ENCODE measurements around the gene SKAP2.

DNA sequence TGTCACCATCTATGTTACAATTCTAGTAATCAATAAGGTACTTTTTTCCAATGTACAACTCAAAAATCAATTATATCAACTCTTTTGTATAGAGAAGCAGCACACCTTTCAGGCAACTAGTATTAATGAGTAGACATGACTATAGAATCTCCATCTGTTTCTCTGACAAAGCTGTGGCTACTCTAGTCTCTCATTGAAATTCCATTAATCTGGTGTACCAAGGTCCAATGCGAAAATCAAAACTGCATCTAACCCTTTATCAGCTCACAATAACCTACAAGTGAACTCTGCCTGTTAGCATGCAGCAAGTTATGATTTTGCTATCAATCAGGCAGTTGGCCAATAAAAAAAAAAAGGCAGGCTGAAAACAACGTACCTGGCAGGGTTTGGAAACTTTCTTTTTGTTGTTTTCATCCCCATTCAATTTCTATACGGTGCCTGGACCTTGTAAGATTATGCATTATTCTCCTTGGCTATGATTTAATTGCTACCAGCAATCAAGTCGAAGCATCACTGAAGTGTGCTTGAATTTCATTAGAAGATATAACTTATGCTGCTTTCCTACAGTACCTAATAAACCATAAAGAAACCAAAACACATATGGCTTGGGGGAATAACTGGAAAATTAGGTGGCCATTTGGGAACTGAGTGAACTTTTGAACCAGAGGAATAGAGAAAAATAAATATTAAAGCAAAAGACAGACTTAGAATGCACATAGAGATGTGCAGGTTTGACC, 23.2 kb downstream of the SKAP2 start:
- TF ChIP-seq, protein P1, sequence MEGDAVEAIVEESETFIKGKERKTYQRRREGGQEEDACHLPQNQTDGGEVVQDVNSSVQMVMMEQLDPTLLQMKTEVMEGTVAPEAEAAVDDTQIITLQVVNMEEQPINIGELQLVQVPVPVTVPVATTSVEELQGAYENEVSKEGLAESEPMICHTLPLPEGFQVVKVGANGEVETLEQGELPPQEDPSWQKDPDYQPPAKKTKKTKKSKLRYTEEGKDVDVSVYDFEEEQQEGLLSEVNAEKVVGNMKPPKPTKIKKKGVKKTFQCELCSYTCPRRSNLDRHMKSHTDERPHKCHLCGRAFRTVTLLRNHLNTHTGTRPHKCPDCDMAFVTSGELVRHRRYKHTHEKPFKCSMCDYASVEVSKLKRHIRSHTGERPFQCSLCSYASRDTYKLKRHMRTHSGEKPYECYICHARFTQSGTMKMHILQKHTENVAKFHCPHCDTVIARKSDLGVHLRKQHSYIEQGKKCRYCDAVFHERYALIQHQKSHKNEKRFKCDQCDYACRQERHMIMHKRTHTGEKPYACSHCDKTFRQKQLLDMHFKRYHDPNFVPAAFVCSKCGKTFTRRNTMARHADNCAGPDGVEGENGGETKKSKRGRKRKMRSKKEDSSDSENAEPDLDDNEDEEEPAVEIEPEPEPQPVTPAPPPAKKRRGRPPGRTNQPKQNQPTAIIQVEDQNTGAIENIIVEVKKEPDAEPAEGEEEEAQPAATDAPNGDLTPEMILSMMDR (IDR thresholded peaks at IDR 0.05) = no peak
- TF ChIP-seq POLR2A (IDR thresholded peaks at IDR 0.05) = no peak
